Right renal pelvis (tissue), 4 donors: ENCODE data around the gene ELAVL1. TPM values are rescaled to one million over a fixed set of nuclear protein-coding genes. Genes with fewer than 3 reads are reported as not detected.
"Not testable (repeated sequence)": the region's sequence is repeated elsewhere in the genome, so short reads cannot be mapped to it uniquely, and the experiment has no call there.

Source experiments
- DNase-seq, 4 donors: peaks; one replicate each; pipeline ENCODE4 v3.0.0-alpha.2; 2013; ENCODE audit warnings: low read depth in 4 of 4, low spot score in 3 of 4, missing footprints in 1 of 4
- polyA plus RNA-seq, 4 donors: library from polyadenylated mRNA; unstranded; fragments of 120-200 nt; gene quantifications; one replicate each; pipeline ENCODE4 v1.2.1, GENCODE V29; 2013; ENCODE audit not compliant: insufficient read length in 4 of 4

Gene ELAVL1
- polyA plus RNA-seq, 4 donors: 87.8 to 91.8 (median 89.0) TPM

GRCh38 chr19:7943444-7944176, 61.8 kb downstream of the ELAVL1 start, which contains the start of gene TIMM44:
TSS of gene TIMM44 (minus strand) at chr19:7943666. CDS start at chr19:7943651, 15 bp downstream.
- peak; percentile 97 to 98 (median 97) for DNase-seq

DNA sequence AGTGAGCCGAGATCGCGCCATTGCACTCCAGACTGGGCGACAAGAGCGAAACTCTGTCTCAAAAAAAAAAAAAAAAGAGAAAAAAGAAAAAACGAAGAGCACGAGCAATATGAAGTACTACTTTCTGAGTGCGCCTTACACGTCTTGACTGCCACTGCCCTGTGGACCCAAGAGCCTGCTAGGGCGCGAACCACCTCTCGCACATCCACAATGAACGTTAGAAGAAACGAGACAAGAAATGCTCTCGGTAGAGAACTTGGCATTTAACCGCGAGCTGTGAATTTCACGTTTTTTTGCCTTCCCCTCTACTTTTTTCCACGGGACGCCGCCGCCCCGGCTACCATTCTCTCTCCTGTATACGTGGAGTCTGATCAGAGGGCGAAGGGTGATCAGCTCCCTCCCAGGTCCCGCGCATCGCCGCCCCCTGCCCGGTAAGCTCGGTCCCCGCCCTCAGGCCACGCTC, 62.4 kb downstream of the ELAVL1 start:
- no peak for DNase-seq

- DNase-seq: no peak
Measured at GRCh38 chr19:7941895-7942596, 63.4 kb downstream of the ELAVL1 start.

DNA sequence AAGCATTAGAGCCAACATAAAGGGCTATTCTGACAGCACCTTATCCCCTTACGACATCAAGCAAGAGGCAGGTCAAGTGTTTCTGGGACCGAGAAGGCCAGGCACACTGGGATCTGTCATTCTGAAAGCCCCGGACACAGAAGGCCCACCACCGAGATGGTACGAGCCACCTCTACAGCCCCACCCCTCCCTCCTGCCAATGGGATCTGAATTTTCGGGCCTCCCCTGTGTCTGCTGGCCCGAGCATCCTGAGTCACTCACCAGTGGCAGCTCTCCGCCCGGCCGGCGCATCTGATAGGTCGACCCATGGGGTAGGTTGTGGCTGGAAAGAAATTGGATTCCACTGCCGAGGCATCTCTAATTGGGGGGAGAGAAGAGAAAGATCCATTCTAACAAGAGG, 64.6 kb downstream of the ELAVL1 start:
- DNase-seq: no peak

DNA sequence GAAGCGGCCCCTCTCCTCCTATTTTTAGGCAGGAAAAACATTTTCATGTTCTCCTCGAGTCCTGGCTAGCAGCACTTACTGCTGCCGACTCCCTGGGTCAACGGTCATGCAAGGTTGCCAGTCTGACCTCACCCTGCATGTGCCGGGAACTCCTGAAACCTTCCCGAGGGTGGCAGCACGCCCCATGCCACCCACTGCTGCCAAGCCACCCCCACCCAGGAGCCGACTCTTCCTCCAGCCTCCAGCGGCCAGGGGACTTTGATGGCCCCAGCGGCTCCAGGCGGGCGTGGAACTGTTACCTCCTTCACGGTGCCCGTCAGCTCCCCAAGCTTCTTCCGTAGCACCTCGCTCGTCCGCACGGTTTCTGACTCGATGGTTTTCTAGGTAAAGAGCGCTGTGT, 70.7 kb downstream of the ELAVL1 start:
- no peak for DNase-seq

- no peak for DNase-seq
Measured at GRCh38 chr19:7933828-7934725, 71.4 kb downstream of the ELAVL1 start.

DNA sequence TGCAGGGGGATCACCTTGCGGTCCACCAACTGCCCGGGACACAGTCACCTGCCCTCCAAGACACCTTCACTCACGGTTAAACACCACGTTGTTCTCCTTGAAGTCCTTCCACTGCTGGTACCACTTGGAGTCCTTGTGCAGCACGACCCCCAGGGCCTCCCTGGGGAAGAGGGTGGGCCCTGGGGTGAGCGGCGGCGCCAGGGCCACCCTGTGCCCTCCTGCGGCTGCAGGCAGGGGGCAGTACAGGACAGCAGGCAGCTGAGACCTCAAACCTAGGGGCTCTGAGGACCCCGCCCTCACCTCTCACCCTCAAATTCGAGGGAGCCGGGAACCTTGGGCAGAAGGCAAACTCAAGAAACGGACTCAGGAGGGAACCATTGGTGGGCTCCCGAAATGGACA, 72.0 kb downstream of the ELAVL1 start:
- no peak for DNase-seq

GRCh38 chr19:7932930-7933300, 72.5 kb downstream of the ELAVL1 start:
- no peak for DNase-seq

GRCh38 chr19:7932276-7932929, 73.0 kb downstream of the ELAVL1 start:
- no peak for DNase-seq

- no peak for DNase-seq
Measured at GRCh38 chr19:7931221-7932061, 74.0 kb downstream of the ELAVL1 start.

GRCh38 chr19:7930765-7931164, 74.7 kb downstream of the ELAVL1 start:
- DNase-seq: no peak

DNA sequence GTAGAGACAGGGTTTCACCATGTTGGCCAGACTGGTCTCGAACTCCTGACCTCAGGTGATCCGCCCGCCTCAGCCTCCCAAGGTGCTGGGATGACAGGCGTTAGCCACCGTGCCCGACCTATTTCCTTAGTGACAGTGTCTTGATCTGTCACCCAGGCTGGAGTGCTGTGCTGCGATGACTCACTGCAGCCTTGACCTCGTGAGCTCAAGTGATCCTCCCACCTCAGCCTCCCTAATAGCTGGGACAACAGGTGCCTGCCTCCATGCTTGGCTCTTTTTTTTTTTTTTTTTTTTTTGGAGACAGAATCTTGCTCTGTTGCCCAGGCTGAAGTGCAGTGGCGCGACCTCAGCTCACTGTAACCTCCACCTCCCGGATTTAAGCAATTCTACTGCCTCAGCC, 75.4 kb downstream of the ELAVL1 start:
- DNase-seq: not testable (repeated sequence)

- DNase-seq: no peak
Measured at GRCh38 chr19:7928741-7929701, 76.4 kb downstream of the ELAVL1 start.

DNA sequence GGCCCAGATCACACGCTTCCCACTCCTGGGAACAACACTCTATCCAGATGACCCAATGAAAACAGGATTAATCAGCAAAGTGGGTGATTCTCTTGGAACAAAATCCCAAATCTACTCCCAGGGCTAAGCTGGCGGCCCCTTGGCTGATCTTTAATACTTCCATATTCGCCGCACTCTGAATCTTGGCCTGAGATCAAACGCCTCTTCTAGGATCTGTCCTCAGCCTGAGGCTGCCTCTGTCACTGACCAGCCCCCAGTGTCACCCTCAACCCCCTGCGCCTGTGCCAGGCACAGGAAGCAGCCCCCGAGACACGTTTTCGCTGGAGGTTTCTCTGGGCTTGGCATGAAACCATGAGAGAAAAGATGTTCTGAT, 77.1 kb downstream of the ELAVL1 start:
- no peak for DNase-seq

DNA sequence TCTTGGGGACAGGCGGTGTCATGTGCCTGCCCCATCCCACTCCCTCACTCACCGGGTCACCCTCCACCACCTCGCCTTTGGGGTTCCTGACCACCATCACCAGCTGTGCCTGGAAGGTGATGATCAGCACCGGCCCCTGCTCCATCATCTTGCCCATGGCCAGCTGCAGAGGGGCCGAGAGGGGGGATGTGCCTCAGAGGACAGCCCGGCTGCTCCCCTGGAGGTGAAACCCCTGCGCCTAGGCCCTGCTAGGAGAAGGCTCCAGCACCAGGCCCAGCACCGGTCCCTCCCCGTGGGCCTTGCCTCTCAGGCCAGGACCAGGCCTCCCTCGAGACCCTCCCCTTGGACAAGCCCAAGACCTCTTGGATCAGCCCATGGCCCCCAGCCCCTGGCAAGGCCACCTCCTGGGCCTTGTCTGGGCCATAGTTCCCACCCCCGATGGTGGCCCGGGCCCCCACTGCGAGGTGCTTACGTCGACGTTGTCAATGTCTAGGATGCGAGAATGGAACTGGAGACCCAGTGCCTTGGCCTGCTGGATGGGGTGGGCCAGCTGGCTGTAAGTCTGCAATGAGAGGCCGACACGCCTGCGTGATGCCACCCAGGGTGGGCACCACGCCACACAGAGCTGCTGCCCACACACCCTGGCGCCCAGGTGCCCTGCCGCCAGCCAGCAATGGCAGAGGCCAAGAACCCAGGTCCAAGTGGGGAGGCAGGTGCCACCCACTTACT, 77.7 kb downstream of the ELAVL1 start:
- no peak for DNase-seq

GRCh38 chr19:7926727-7927604, 78.5 kb downstream of the ELAVL1 start:
- no peak for DNase-seq
